WTC11 (cell line): ENCODE results near the gene IFNA1. TPM values are rescaled to one million over a fixed set of nuclear protein-coding genes. Genes with fewer than 3 reads are reported as not detected.
"Not testable (repeated sequence)": the region's sequence is repeated elsewhere in the genome, so short reads cannot be mapped to it uniquely, and the experiment has no call there.

ENCODE experiments used
- ATAC-seq: fragments of 200-7000 bp; cut with Tn5 transposase; 2 replicates; pipeline ENCODE4 v1.10.0; 2021; ENCODE audit warnings: mild to moderate bottlenecking, moderate library complexity
- CTCF ChIA-PET: fragments of 300-600 bp; sonication (Branson Sonifier 250); formaldehyde crosslinking; loops from one replicate; lab custom pipeline; 2021; ENCODE audit warnings: antibody characterized with exemption; lab: Charles Lee
- POLR2A ChIA-PET: fragments of 350-600 bp; sonication (Branson Sonifier 250); formaldehyde crosslinking; loops from one replicate; lab custom pipeline; 2021; ENCODE audit warnings: antibody characterized with exemption; lab: Charles Lee
- DNase-seq: peaks from one replicate; pipeline ENCODE4 v3.0.0; 2021; ENCODE audit warnings: low spot score
- H3K27ac Mint-ChIP-seq: 2 replicates; pipeline ENCODE4 v1.8.0; 2021; ENCODE audit warnings: mixed read lengths
- H3K27me3 Mint-ChIP-seq: 2 replicates; pipeline ENCODE4 v1.8.0; 2021; ENCODE audit warnings: low read depth, mild to moderate bottlenecking, moderate library complexity, mixed read lengths
- H3K36me3 Mint-ChIP-seq: 2 replicates; pipeline ENCODE4 v1.8.0; 2021; ENCODE audit warnings: mixed read lengths
- H3K4me1 Mint-ChIP-seq: 2 replicates; pipeline ENCODE4 v1.8.0; 2022; ENCODE audit warnings: mixed read lengths
- H3K4me3 Mint-ChIP-seq: 2 replicates; pipeline ENCODE4 v1.8.0; 2021; ENCODE audit warnings: mild to moderate bottlenecking, moderate library complexity, mixed read lengths
- H3K9me3 Mint-ChIP-seq: 2 replicates; pipeline ENCODE4 v1.8.0; 2021; ENCODE audit warnings: mixed read lengths
- CTCF ChIP-seq: fragments of 200-600 bp; IDR thresholded peaks from 2 replicates; pipeline ENCODE4 v1.8.0; 2022; ENCODE audit warnings: antibody characterized with exemption
- ERG ChIP-seq: fragments of 250-450 bp; sonication (Bioruptor Pico); IDR thresholded peaks from 2 replicates; pipeline ENCODE4 v1.8.0; 2021; ENCODE audit warnings: mild to moderate bottlenecking
- MAX ChIP-seq: sonication (generic); formaldehyde crosslinking; IDR thresholded peaks from 2 replicates; pipeline ENCODE4 v1.8.0; 2022; ENCODE audit warnings: mild to moderate bottlenecking, missing genetic modification reagents
- PREB ChIP-seq: sonication (generic); formaldehyde crosslinking; IDR thresholded peaks from 2 replicates; pipeline ENCODE4 v1.8.1; 2022; ENCODE audit warnings: mild to moderate bottlenecking, missing genetic modification reagents, moderate library complexity, borderline replicate concordance
- RELA ChIP-seq: sonication (generic); formaldehyde crosslinking; IDR thresholded peaks from 2 replicates; pipeline ENCODE4 v1.8.1; 2022; ENCODE audit warnings: missing genetic modification reagents, mild to moderate bottlenecking, borderline replicate concordance
- SMAD3 ChIP-seq: sonication (generic); formaldehyde crosslinking; IDR thresholded peaks from 2 replicates; pipeline ENCODE4 v1.8.0; 2022; ENCODE audit warnings: missing genetic modification reagents, mild to moderate bottlenecking, borderline replicate concordance
- SMAD4 ChIP-seq: sonication (generic); formaldehyde crosslinking; IDR thresholded peaks from 2 replicates; pipeline ENCODE4 v1.8.0; 2022; ENCODE audit warnings: mild to moderate bottlenecking, missing genetic modification reagents
- ZNF532 ChIP-seq: fragments of 250-450 bp; sonication (Bioruptor Pico); IDR thresholded peaks from 2 replicates; pipeline ENCODE4 v1.9.0; 2021; ENCODE audit warnings: mild to moderate bottlenecking, borderline replicate concordance
- total RNA-seq: library from RNA; stranded (reverse); gene quantifications from 3 replicates; pipeline ENCODE4 v1.2.3, GENCODE V29; 2021
- TF ChIP-seq, protein P1 (sequence below): sonication (generic); formaldehyde crosslinking; IDR thresholded peaks from 2 replicates; pipeline ENCODE4 v1.8.1; 2022; ENCODE audit warnings: low read depth, missing genetic modification reagents, borderline replicate concordance
- TF ChIP-seq, protein P2 (sequence below): fragments of 250-450 bp; sonication (Bioruptor Pico); IDR thresholded peaks from 2 replicates; pipeline ENCODE4 v1.9.0; 2021; ENCODE audit warnings: mild to moderate bottlenecking

The IFNA1 gene
- total RNA-seq, 1 experiment from 2014 or later = not detected

GRCh38 chr9:21432672-21433425, 7.4 kb upstream of the IFNA1 start (continued):
- no peak for TF ChIP-seq MAX (CRISPR knock-in tag)
- TF ChIP-seq ZNF532 (CRISPR knock-in tag) = no peak
- TF ChIP-seq, protein P1, sequence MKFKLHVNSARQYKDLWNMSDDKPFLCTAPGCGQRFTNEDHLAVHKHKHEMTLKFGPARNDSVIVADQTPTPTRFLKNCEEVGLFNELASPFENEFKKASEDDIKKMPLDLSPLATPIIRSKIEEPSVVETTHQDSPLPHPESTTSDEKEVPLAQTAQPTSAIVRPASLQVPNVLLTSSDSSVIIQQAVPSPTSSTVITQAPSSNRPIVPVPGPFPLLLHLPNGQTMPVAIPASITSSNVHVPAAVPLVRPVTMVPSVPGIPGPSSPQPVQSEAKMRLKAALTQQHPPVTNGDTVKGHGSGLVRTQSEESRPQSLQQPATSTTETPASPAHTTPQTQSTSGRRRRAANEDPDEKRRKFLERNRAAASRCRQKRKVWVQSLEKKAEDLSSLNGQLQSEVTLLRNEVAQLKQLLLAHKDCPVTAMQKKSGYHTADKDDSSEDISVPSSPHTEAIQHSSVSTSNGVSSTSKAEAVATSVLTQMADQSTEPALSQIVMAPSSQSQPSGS (CRISPR knock-in tag) = no peak
- TF ChIP-seq, protein P2, sequence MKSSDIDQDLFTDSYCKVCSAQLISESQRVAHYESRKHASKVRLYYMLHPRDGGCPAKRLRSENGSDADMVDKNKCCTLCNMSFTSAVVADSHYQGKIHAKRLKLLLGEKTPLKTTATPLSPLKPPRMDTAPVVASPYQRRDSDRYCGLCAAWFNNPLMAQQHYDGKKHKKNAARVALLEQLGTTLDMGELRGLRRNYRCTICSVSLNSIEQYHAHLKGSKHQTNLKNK (CRISPR knock-in tag) = no peak
- TF ChIP-seq SMAD3 (CRISPR knock-in tag) = no peak

- ChIA-PET CTCF (interaction anchor here (0.6 to 1.9 kb wide), 48 partner anchors 10 to 368 kb away, joined by 3 to 34 read pairs (median 4); partner anchors contain the start of genes IFNA8, KLHL9 and MTAP), POLR2A (no interaction called here)
- H3K4me3 Mint-ChIP-seq = no peak overlapping the region
- H3K4me1 Mint-ChIP-seq = peaks cover 18% of the 10 kb centered on the region
- DNase-seq (peak; percentile 32), ATAC-seq (peak; percentile 64)
- no peaks in the 10 kb centered on the region for H3K27me3 Mint-ChIP-seq
- TF ChIP-seq SMAD4 (no peak), RELA (no peak), PREB (CRISPR knock-in tag) (no peak), ERG (CRISPR knock-in tag) (no peak), CTCF (peak; percentile 34; the same call in 1 of the 2 replicates)
- no peaks in the 10 kb centered on the region for H3K9me3 Mint-ChIP-seq
- no peak overlapping the region for H3K27ac Mint-ChIP-seq
- H3K36me3 Mint-ChIP-seq = no peaks in the 10 kb centered on the region
These were observed 5.8 kb upstream of the IFNA1 start for GRCh38 chr9:21434202-21435014.

DNA sequence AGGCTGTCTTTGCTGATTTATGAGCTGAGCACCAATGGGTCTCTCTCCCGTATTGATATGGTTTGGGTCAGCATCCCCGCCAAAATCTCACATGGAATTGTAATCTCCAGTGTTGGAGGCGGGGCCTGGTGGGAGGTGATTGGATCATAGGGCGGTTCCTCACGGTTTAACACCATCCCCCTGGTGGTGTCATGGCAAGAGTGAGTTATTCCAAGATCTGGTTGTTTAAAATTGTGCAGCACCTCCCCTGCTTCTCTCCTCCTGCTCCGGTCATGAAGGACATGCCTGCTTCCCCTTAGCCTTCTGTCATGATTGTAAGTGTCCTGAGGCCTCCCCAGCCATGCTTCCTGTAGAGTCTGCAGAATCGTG, 5.2 kb upstream of the IFNA1 start:
- H3K27ac Mint-ChIP-seq, DNase-seq, H3K27me3 Mint-ChIP-seq, H3K36me3 Mint-ChIP-seq, POLR2A ChIA-PET, H3K4me3 Mint-ChIP-seq, H3K9me3 Mint-ChIP-seq: not testable (repeated sequence)
- peaks cover 12% of the 10 kb centered on the region for H3K4me1 Mint-ChIP-seq
- peak; percentile 79 for ATAC-seq
- CTCF ChIA-PET = interaction anchor here (0.6 to 1.9 kb wide), 40 partner anchors 11 to 368 kb away, joined by 3 to 34 read pairs (median 4); partner anchors contain the start of genes KLHL9 and MTAP
